OCI-LY1 (cell line): ENCODE measurements around the gene ATF2.

Source experiments
- H2AFZ ChIP-seq: fragments of 200-600 bp; sonication (generic), shearing (Covaris generic); 2 replicates; pipeline ENCODE4 v1.6.0; 2014; ENCODE audit warnings: antibody characterized with exemption, mild to moderate bottlenecking, low read length
- H3F3A ChIP-seq: fragments of 200-600 bp; sonication (generic), shearing (Covaris generic); 2 replicates; pipeline ENCODE4 v1.6.0; 2014; ENCODE audit warnings: mild to moderate bottlenecking, antibody characterized with exemption, low read length, moderate library complexity; ENCODE audit not compliant: insufficient read depth
- H3K27ac ChIP-seq: fragments of 200-600 bp; sonication (generic); 2 replicates; pipeline ENCODE4 v1.5.1; 2014; ENCODE audit warnings: low read length, mixed run types, mild to moderate bottlenecking, low read depth; ENCODE audit not compliant: poor library complexity, severe bottlenecking
- H3K27me3 ChIP-seq: fragments of 200-600 bp; sonication (generic); 2 replicates; pipeline ENCODE4 v1.6.0; 2014; ENCODE audit warnings: antibody characterized with exemption, mild to moderate bottlenecking, low read length, moderate library complexity; ENCODE audit not compliant: insufficient read depth
- H3K36me3 ChIP-seq: fragments of 200-600 bp; sonication (generic); 2 replicates; pipeline ENCODE4 v1.6.1; 2014; ENCODE audit warnings: mild to moderate bottlenecking, antibody characterized with exemption, low read length, moderate library complexity, mixed read lengths; ENCODE audit not compliant: insufficient read depth
- H3K4me1 ChIP-seq: fragments of 200-600 bp; sonication (generic); 2 replicates; pipeline ENCODE4 v1.5.1; 2014; ENCODE audit warnings: mild to moderate bottlenecking, low read length, moderate library complexity; ENCODE audit not compliant: insufficient read depth, severe bottlenecking
- H3K4me2 ChIP-seq: fragments of 200-600 bp; sonication (generic), shearing (Covaris generic); 2 replicates; pipeline ENCODE4 v1.6.1; 2014; ENCODE audit warnings: low read length
- H3K4me3 ChIP-seq: fragments of 200-600 bp; sonication (generic); 2 replicates; pipeline ENCODE4 v1.5.1; 2014; ENCODE audit warnings: low read length, low read depth, mild to moderate bottlenecking, mixed read lengths; ENCODE audit not compliant: poor library complexity, severe bottlenecking
- H3K79me2 ChIP-seq: fragments of 200-600 bp; shearing (Covaris generic); 2 replicates; pipeline ENCODE4 v1.6.1; 2016; ENCODE audit warnings: mixed run types, low read length, mixed read lengths; ENCODE audit not compliant: insufficient read depth
- H3K9ac ChIP-seq: fragments of 200-600 bp; sonication (generic), shearing (Covaris generic); 2 replicates; pipeline ENCODE4 v1.6.1; 2014; ENCODE audit warnings: mild to moderate bottlenecking, low read length, mixed read lengths
- H3K9me2 ChIP-seq: fragments of 200-600 bp; sonication (generic), shearing (Covaris generic); 2 replicates; pipeline ENCODE4 v1.6.1; 2014; ENCODE audit warnings: low read depth, mild to moderate bottlenecking, low read length, mixed read lengths
- H3K9me3 ChIP-seq: fragments of 200-600 bp; shearing (Covaris generic); 2 replicates; pipeline ENCODE4 v1.6.1; 2014; ENCODE audit warnings: low read length, mixed read lengths
- H4K20me1 ChIP-seq: fragments of 200-600 bp; sonication (generic), shearing (Covaris generic); 2 replicates; pipeline ENCODE4 v1.6.0; 2016; ENCODE audit warnings: mild to moderate bottlenecking, low read length; ENCODE audit not compliant: insufficient read depth
- CTCF ChIP-seq: fragments of 200-600 bp; sonication (generic), shearing (Covaris generic); IDR thresholded peaks from 2 replicates; pipeline ENCODE4 v1.5.1; 2017; ENCODE audit warnings: mild to moderate bottlenecking, antibody characterized with exemption, low read length, moderate library complexity, mixed read lengths
- EZH2 ChIP-seq: fragments of 200-600 bp; sonication (generic), shearing (Covaris generic); IDR thresholded peaks from 2 replicates; pipeline ENCODE4 v1.8.0; 2017; ENCODE audit warnings: borderline replicate concordance, mixed run types, mild to moderate bottlenecking, antibody characterized with exemption, low read length, moderate library complexity, mixed read lengths

The ATF2 gene

GRCh38 chr2:175063741-175064140 is 104.3 kb downstream of the ATF2 start:
- H3K27ac ChIP-seq = no peak overlapping the region
- TF ChIP-seq CTCF = no peak
- no peak for TF ChIP-seq EZH2
- no peaks in the 10 kb centered on the region for H3K4me1 ChIP-seq
- no peak overlapping the region for H2AFZ ChIP-seq
- no peaks in the 10 kb centered on the region for H4K20me1 ChIP-seq
- H3K9me2 ChIP-seq = no peaks in the 10 kb centered on the region
- no peaks in the 10 kb centered on the region for H3K9me3 ChIP-seq
- peaks cover 19% of the 10 kb centered on the region for H3K36me3 ChIP-seq
- H3K4me2 ChIP-seq = no peak overlapping the region
- no peak overlapping the region for H3K9ac ChIP-seq
- no peaks in the 10 kb centered on the region for H3K27me3 ChIP-seq
- H3K4me3 ChIP-seq = no peak overlapping the region
- H3F3A ChIP-seq = no peaks in the 10 kb centered on the region
- no peaks in the 10 kb centered on the region for H3K79me2 ChIP-seq

GRCh38 chr2:175062787-175063585 is 105.0 kb downstream of the ATF2 start:
- Histone ChIP-seq H3K9me2 (no peaks in the 10 kb centered on the region), H2AFZ (no peak overlapping the region), H3K79me2 (no peaks in the 10 kb centered on the region), H3K9ac (no peak overlapping the region), H4K20me1 (no peaks in the 10 kb centered on the region), H3F3A (no peaks in the 10 kb centered on the region), H3K4me3 (no peak overlapping the region), H3K4me1 (no peaks in the 10 kb centered on the region), H3K27me3 (no peaks in the 10 kb centered on the region), H3K9me3 (no peaks in the 10 kb centered on the region), H3K36me3 (peaks cover 19% of the 10 kb centered on the region), H3K27ac (no peak overlapping the region), H3K4me2 (no peak overlapping the region)
- TF ChIP-seq CTCF (no peak), EZH2 (no peak)

- no peaks in the 10 kb centered on the region for H3F3A ChIP-seq
- H3K9ac ChIP-seq = no peak overlapping the region
- H4K20me1 ChIP-seq = no peaks in the 10 kb centered on the region
- no peaks in the 10 kb centered on the region for H3K79me2 ChIP-seq
- H3K4me3 ChIP-seq = no peak overlapping the region
- TF ChIP-seq CTCF (no peak), EZH2 (no peak)
- 0 out of 2 replicates have a peak, but pooled peaks cover 4% of the 10 kb centered on the region for H3K36me3 ChIP-seq
- no peaks in the 10 kb centered on the region for H3K9me2 ChIP-seq
- H3K27me3 ChIP-seq = no peaks in the 10 kb centered on the region
- H3K4me2 ChIP-seq = no peak overlapping the region
- no peak overlapping the region for H3K27ac ChIP-seq
- no peaks in the 10 kb centered on the region for H3K4me1 ChIP-seq
- no peaks in the 10 kb centered on the region for H3K9me3 ChIP-seq
- no peak overlapping the region for H2AFZ ChIP-seq
These were observed 110.8 kb downstream of the ATF2 start for GRCh38 chr2:175057078-175057685.
